Panc1 (cell line): ENCODE results near the gene GPRC5A. TPM values are rescaled to one million over a fixed set of nuclear protein-coding genes. Genes with fewer than 3 reads are reported as not detected.

Experiments used
- ATAC-seq: fragments of 200-7000 bp; cut with Tn5 transposase; 2 replicates; pipeline ENCODE4 v1.9.1; 2020; ENCODE audit warnings: mild to moderate bottlenecking, moderate library complexity
- BruUV-seq: library from RNA; stranded (reverse); fragments of 400-500 nt; replicated peaks from 2 replicates; lab custom pipeline; 2021; lab: Mats Ljungman, UMichigan
- CTCF ChIA-PET: fragments of 300-600 bp; sonication (Branson Sonifier 250); formaldehyde crosslinking; loops from one replicate; lab custom pipeline; 2022; ENCODE audit warnings: antibody characterized with exemption; lab: Charles Lee
- POLR2A ChIA-PET: fragments of 300-600 bp; sonication (Branson Sonifier 250); formaldehyde crosslinking; loops from one replicate; lab custom pipeline; 2022; ENCODE audit warnings: antibody characterized with exemption; lab: Charles Lee
- DNase-seq: peaks from one replicate; pipeline ENCODE4 v3.0.0-alpha.2; 2010; ENCODE audit warnings: low read depth, low spot score
- H3K27ac ChIP-seq: 2 replicates; pipeline ENCODE4 v1.5.1; 2011; ENCODE audit warnings: mild to moderate bottlenecking, low read length, inconsistent platforms
- H3K27me3 ChIP-seq: fragments of 200-500 bp; sonication (Bioruptor generic); 2 replicates; pipeline ENCODE4 v1.6.0; 2014; ENCODE audit warnings: low read length, inconsistent platforms; ENCODE audit not compliant: control insufficient read depth, insufficient read depth
- H3K36me3 ChIP-seq: fragments of 200-500 bp; sonication (Bioruptor generic); 2 replicates; pipeline ENCODE4 v1.5.1; 2014; ENCODE audit warnings: inconsistent platforms, mild to moderate bottlenecking, low read length, moderate library complexity; ENCODE audit not compliant: control insufficient read depth, insufficient read depth
- H3K4me1 ChIP-seq: 2 replicates; pipeline ENCODE4 v1.5.1; 2011; ENCODE audit warnings: inconsistent platforms, mild to moderate bottlenecking, low read length, moderate library complexity; ENCODE audit not compliant: control insufficient read depth, insufficient read depth
- H3K4me3 ChIP-seq, 2 experiments: 2 replicates each; pipeline ENCODE4 v1.5.1; 2011 to 2012; ENCODE audit warnings: low read depth in 2 of 2, low read length in 2 of 2, mild to moderate bottlenecking in 2 of 2, inconsistent platforms in 1 of 2, moderate library complexity in 1 of 2
- H3K9me3 ChIP-seq: fragments of 200-500 bp; sonication (Bioruptor generic); 2 replicates; pipeline ENCODE4 v1.5.1; 2014; ENCODE audit warnings: low read depth, mild to moderate bottlenecking, inconsistent platforms, low read length, moderate library complexity; ENCODE audit not compliant: control insufficient read depth, insufficient read depth
- POLR2AphosphoS5 ChIP-seq: IDR thresholded peaks from 2 replicates; pipeline ENCODE4 v1.6.1; 2012; ENCODE audit warnings: mild to moderate bottlenecking, low read depth, low read length, moderate library complexity
- SIN3A ChIP-seq: IDR thresholded peaks from 2 replicates; pipeline ENCODE4 v1.6.1; 2012; ENCODE audit warnings: low read depth, mild to moderate bottlenecking, low read length, moderate library complexity, borderline replicate concordance; ENCODE audit not compliant: insufficient read depth
- TCF7L2 ChIP-seq: IDR thresholded peaks from 2 replicates; pipeline ENCODE4 v1.6.1; 2011; ENCODE audit warnings: mild to moderate bottlenecking, low read depth, low read length, inconsistent platforms
- in situ Hi-C: cut with HindIII; loops from 2 replicates; pipeline ENCODE4 v1.10.0; 2016; ENCODE audit warnings: low sequenced_read_pairs, low pct_unique_long_range_greater_than_20kb
- intact Hi-C: fragments of 100-400 bp; cut with micrococcal nuclease; formaldehyde crosslinking; loops from one replicate; pipeline ENCODE4 v1.10.0; 2022; ENCODE audit not compliant: unreplicated experiment
- total RNA-seq: library from RNA; stranded (reverse); gene quantifications from one replicate; pipeline ENCODE4 v1.2.1, GENCODE V29; 2021; ENCODE audit not compliant: unreplicated experiment
- TF ChIP-seq, protein P1 (sequence below), 2 experiments: IDR thresholded peaks; 2 replicates each; pipeline ENCODE4 v1.6.1; 2011 to 2012; ENCODE audit warnings: low read depth in 2 of 2, control low read depth in 1 of 2, low read length in 1 of 2, mild to moderate bottlenecking in 1 of 2, moderate library complexity in 1 of 2; ENCODE audit not compliant: insufficient read depth in 1 of 2
- TF ChIP-seq, protein P2 (sequence below): fragments of 450-650 bp; IDR thresholded peaks from 2 replicates; pipeline ENCODE4 v1.5.1; 2017; ENCODE audit warnings: mild to moderate bottlenecking

The GPRC5A gene
- total RNA-seq, 1 experiment from 2014 or later = 648 TPM

- H3K9me3 ChIP-seq = no peaks in the 10 kb centered on the region
- no peaks in the 10 kb centered on the region for H3K27me3 ChIP-seq
- peaks cover 66% of the 10 kb centered on the region for H3K4me1 ChIP-seq
- DNase-seq = no peak
- H3K36me3 ChIP-seq = no peaks in the 10 kb centered on the region; the same call in 1 of the 2 replicates
- peak overlapping the region; percentile 54; the same call in 1 of the 2 replicates for H3K27ac ChIP-seq
- H3K4me3 ChIP-seq = no peak overlapping the region
- in situ Hi-C loops (no loop called here), intact Hi-C loops (loop anchor here (5.0 kb wide), 2 partner anchors 62 to 292 kb away; no protein-coding TSS in a partner anchor)
- 0 out of 2 replicates have a peak, but pooled peaks have one; percentile 9 for ATAC-seq
- BruUV-seq = no TSS peak
- CTCF ChIA-PET = no interaction called here
- peak; percentile 96 for TF ChIP-seq POLR2AphosphoS5
- TF ChIP-seq SIN3A = 0 out of 2 replicates have a peak, but pooled peaks have one; percentile 43
- TF ChIP-seq, protein P1, sequence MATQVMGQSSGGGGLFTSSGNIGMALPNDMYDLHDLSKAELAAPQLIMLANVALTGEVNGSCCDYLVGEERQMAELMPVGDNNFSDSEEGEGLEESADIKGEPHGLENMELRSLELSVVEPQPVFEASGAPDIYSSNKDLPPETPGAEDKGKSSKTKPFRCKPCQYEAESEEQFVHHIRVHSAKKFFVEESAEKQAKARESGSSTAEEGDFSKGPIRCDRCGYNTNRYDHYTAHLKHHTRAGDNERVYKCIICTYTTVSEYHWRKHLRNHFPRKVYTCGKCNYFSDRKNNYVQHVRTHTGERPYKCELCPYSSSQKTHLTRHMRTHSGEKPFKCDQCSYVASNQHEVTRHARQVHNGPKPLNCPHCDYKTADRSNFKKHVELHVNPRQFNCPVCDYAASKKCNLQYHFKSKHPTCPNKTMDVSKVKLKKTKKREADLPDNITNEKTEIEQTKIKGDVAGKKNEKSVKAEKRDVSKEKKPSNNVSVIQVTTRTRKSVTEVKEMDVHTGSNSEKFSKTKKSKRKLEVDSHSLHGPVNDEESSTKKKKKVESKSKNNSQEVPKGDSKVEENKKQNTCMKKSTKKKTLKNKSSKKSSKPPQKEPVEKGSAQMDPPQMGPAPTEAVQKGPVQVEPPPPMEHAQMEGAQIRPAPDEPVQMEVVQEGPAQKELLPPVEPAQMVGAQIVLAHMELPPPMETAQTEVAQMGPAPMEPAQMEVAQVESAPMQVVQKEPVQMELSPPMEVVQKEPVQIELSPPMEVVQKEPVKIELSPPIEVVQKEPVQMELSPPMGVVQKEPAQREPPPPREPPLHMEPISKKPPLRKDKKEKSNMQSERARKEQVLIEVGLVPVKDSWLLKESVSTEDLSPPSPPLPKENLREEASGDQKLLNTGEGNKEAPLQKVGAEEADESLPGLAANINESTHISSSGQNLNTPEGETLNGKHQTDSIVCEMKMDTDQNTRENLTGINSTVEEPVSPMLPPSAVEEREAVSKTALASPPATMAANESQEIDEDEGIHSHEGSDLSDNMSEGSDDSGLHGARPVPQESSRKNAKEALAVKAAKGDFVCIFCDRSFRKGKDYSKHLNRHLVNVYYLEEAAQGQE (IDR thresholded peaks at IDR 0.05; ENCODE audit: insufficient read depth in 1 of 2, low read depth in 2 of 2, low read length in 1 of 2) = no peak
- TF ChIP-seq, protein P2, sequence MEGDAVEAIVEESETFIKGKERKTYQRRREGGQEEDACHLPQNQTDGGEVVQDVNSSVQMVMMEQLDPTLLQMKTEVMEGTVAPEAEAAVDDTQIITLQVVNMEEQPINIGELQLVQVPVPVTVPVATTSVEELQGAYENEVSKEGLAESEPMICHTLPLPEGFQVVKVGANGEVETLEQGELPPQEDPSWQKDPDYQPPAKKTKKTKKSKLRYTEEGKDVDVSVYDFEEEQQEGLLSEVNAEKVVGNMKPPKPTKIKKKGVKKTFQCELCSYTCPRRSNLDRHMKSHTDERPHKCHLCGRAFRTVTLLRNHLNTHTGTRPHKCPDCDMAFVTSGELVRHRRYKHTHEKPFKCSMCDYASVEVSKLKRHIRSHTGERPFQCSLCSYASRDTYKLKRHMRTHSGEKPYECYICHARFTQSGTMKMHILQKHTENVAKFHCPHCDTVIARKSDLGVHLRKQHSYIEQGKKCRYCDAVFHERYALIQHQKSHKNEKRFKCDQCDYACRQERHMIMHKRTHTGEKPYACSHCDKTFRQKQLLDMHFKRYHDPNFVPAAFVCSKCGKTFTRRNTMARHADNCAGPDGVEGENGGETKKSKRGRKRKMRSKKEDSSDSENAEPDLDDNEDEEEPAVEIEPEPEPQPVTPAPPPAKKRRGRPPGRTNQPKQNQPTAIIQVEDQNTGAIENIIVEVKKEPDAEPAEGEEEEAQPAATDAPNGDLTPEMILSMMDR = no peak
- POLR2A ChIA-PET = no interaction called here
These were observed 28.5 kb downstream of the GPRC5A start for GRCh38 chr12:12919666-12920435.

GRCh38 chr12:12922191-12922616 is 30.8 kb downstream of the GPRC5A start:
- no peak for ATAC-seq

More at GRCh38 chr12:12922191-12922616, 30.8 kb downstream of the GPRC5A start:
- BruUV-seq = no TSS peak
- Histone ChIP-seq H3K9me3 (no peaks in the 10 kb centered on the region), H3K27ac (peak overlapping the region; percentile 64), H3K27me3 (no peaks in the 10 kb centered on the region), H3K4me3 (no peak overlapping the region), H3K36me3 (no peaks in the 10 kb centered on the region; the same call in 1 of the 2 replicates), H3K4me1 (peaks cover 61% of the 10 kb centered on the region)
- DNase-seq = no peak
- TF ChIP-seq SIN3A = no peak
- TF ChIP-seq POLR2AphosphoS5 = no peak
- TF ChIP-seq, protein P1 (IDR thresholded peaks at IDR 0.05; ENCODE audit: insufficient read depth in 1 of 2, low read depth in 2 of 2, low read length in 1 of 2) = no peak
- no peak for TF ChIP-seq TCF7L2
- TF ChIP-seq, protein P2 = no peak
- in situ Hi-C loops (no loop called here), intact Hi-C loops (loop anchor here (5.0 kb wide), 1 partner anchor 290 kb away; no protein-coding TSS in a partner anchor)
- POLR2A ChIA-PET = no interaction called here
- CTCF ChIA-PET = no interaction called here
